GM12878 (cell line): Measurements from ENCODE around the gene IPMK. TPM values are rescaled to one million over a fixed set of nuclear protein-coding genes. Genes with fewer than 3 reads are reported as not detected.

ENCODE experiments used
- ATAC-seq: fragments of 200-7000 bp; cut with Tn5 transposase; 3 replicates; pipeline ENCODE4 v1.9.1; 2020; ENCODE audit warnings: mild to moderate bottlenecking, moderate library complexity
- BruUV-seq: library from RNA; stranded (reverse); fragments of 400-500 nt; replicated peaks from 2 replicates; lab custom pipeline; 2021; lab: Mats Ljungman, UMichigan
- CTCF ChIA-PET: fragments of 300-600 bp; sonication (Branson Sonifier 250); formaldehyde crosslinking; extraction: SDS; loops from one replicate; lab custom pipeline; 2021; ENCODE audit warnings: inconsistent platforms; lab: Yijun Ruan, JAX
- POLR2A ChIA-PET: fragments of 350-600 bp; formaldehyde crosslinking; extraction: SDS; loops from one replicate; lab custom pipeline; 2021; ENCODE audit warnings: inconsistent platforms; lab: Charles Lee
- RAD21 ChIA-PET: fragments of 300-600 bp; sonication (Branson Sonifier 250); formaldehyde crosslinking; loops from one replicate; lab custom pipeline; 2023; ENCODE audit warnings: antibody characterized with exemption; ENCODE audit not compliant: unreplicated experiment; lab: Charles Lee
- SMC1A ChIA-PET: fragments of 300-600 bp; sonication (Branson Sonifier 250); formaldehyde crosslinking; loops from one replicate; lab custom pipeline; 2023; ENCODE audit not compliant: unreplicated experiment, uncharacterized antibody; lab: Charles Lee
- DNase-seq: peaks from one replicate; pipeline ENCODE4 v3.0.0-alpha.2; 2011; ENCODE audit warnings: low read depth, low spot score
- FAIRE-seq: peaks from 3 replicates; lab custom pipeline; 2011; peaks lifted over from hg19 to GRCh38; lab: Jason Lieb, UNC
- H2AFZ ChIP-seq: 2 replicates; pipeline ENCODE4 v1.6.0; 2011; ENCODE audit warnings: low read depth, low read length, control low read depth; ENCODE audit not compliant: control insufficient read depth
- H3K27ac ChIP-seq: 2 replicates; pipeline ENCODE4 v1.5.1; 2011; ENCODE audit warnings: control low read depth; ENCODE audit not compliant: control insufficient read depth, insufficient read depth
- H3K27me3 ChIP-seq, 2 experiments: replicated peaks in 1 of 2; 2 replicates each; pipeline versions ENCODE4 v1.6.0 to v1.6.1; 2011; ENCODE audit warnings: low read length in 1 of 2; ENCODE audit not compliant: control insufficient read depth in 2 of 2, insufficient read depth in 2 of 2
- H3K36me3 ChIP-seq, 2 experiments: 2 replicates each; pipeline ENCODE4 v1.5.1; 2011; ENCODE audit warnings: low read length in 1 of 2; ENCODE audit not compliant: control insufficient read depth in 2 of 2, insufficient read depth in 2 of 2
- H3K4me1 ChIP-seq: 2 replicates; pipeline ENCODE4 v1.6.1; 2011; ENCODE audit warnings: mild to moderate bottlenecking, low read length, moderate library complexity, mixed read lengths; ENCODE audit not compliant: control insufficient read depth, insufficient read depth
- H3K4me2 ChIP-seq: 2 replicates; pipeline ENCODE4 v1.6.0; 2011; ENCODE audit warnings: control low read depth; ENCODE audit not compliant: control insufficient read depth, insufficient read depth
- H3K4me3 ChIP-seq: fragments of 200-600 bp; sonication (generic); 2 replicates; pipeline ENCODE4 v1.5.1; 2016
- H3K79me2 ChIP-seq: 2 replicates; pipeline ENCODE4 v1.6.0; 2011; ENCODE audit warnings: low read length; ENCODE audit not compliant: control insufficient read depth, insufficient read depth
- H3K9ac ChIP-seq: 2 replicates; pipeline ENCODE4 v1.8.0; 2011; ENCODE audit warnings: low read length, control low read depth, mixed read lengths; ENCODE audit not compliant: control insufficient read depth, insufficient read depth
- H3K9me3 ChIP-seq: replicated peaks from 3 replicates; pipeline ENCODE4 v1.5.1; 2011; ENCODE audit warnings: mild to moderate bottlenecking, low read length; ENCODE audit not compliant: control insufficient read depth, insufficient read depth
- H4K20me1 ChIP-seq: 2 replicates; pipeline ENCODE4 v1.6.0; 2011; ENCODE audit not compliant: control insufficient read depth, insufficient read depth
- CREB1 ChIP-seq: IDR thresholded peaks from 2 replicates; pipeline ENCODE4 v1.6.1; 2012; ENCODE audit warnings: low read depth, mild to moderate bottlenecking, inconsistent platforms
- EGR1 ChIP-seq, 2 experiments: IDR thresholded peaks; 1 replicate in 1 of 2; 2 replicates in 1 of 2; pipeline ENCODE4 v1.6.1; 2011 to 2012; ENCODE audit warnings: low read depth in 2 of 2, low read length in 2 of 2, borderline replicate concordance in 1 of 2, mild to moderate bottlenecking in 1 of 2, moderate library complexity in 1 of 2
- IRF4 ChIP-seq: IDR thresholded peaks from 2 replicates; pipeline ENCODE4 v1.6.1; 2011; ENCODE audit warnings: low read depth, low read length
- KAT2A ChIP-seq: conservative IDR thresholded peaks from 2 replicates; pipeline ENCODE4 v1.6.1; 2011; ENCODE audit warnings: low read depth, low read length; ENCODE audit not compliant: control insufficient read depth
- MYB ChIP-seq: fragments of 150-350 bp; IDR thresholded peaks from 2 replicates; pipeline ENCODE4 v1.6.1; 2014; ENCODE audit warnings: mild to moderate bottlenecking, low read depth, low read length, borderline replicate concordance
- MYC ChIP-seq: IDR thresholded peaks from 2 replicates; pipeline ENCODE4 v1.6.1; 2011; ENCODE audit warnings: mild to moderate bottlenecking, low read length, moderate library complexity, inconsistent platforms; ENCODE audit not compliant: insufficient read depth, insufficient replicate concordance, insufficient read length, severe bottlenecking
- POLR2AphosphoS5 ChIP-seq: IDR thresholded peaks from 2 replicates; pipeline ENCODE4 v1.6.1; 2011; ENCODE audit warnings: mild to moderate bottlenecking, low read length, inconsistent platforms
- SMAD5 ChIP-seq: IDR thresholded peaks from 2 replicates; pipeline ENCODE4 v1.6.1; 2016; ENCODE audit warnings: antibody characterized with exemption, low read depth
- ZNF207 ChIP-seq: fragments of 450-650 bp; IDR thresholded peaks from 2 replicates; pipeline ENCODE4 v1.6.1; 2014; ENCODE audit warnings: antibody characterized with exemption, mild to moderate bottlenecking, borderline replicate concordance
- ZNF217 ChIP-seq: fragments of 450-650 bp; IDR thresholded peaks from 2 replicates; pipeline ENCODE4 v1.6.1; 2017; ENCODE audit warnings: antibody characterized with exemption, mild to moderate bottlenecking
- WGBS: methylation state at CpG from one replicate; pipeline ENCODE4 v1.1.6; 2016; ENCODE audit warnings: low lambda C conversion rate; ENCODE audit not compliant: insufficient replicate concordance, insufficient coverage; ENCODE audit errors: missing lambda C conversion rate; 5-methylcytosine and 5-hydroxymethylcytosine counted together
- in situ Hi-C: fragments of 300-500 bp; cut with MboI; formaldehyde crosslinking; loops from 9 replicates; pipeline ENCODE4 v1.14.3; 2018; ENCODE audit warnings: mixed read lengths
- intact Hi-C: fragments of 100-400 bp; cut with micrococcal nuclease; formaldehyde crosslinking; loops from one replicate; pipeline ENCODE4 v1.14.2; 2022; ENCODE audit not compliant: unreplicated experiment
- polyA plus RNA-seq, 11 experiments: library from polyadenylated mRNA; depleted of rRNA in 4 of 11; unstranded in 6 of 11; stranded (reverse) in 5 of 11; fragments of >200 nt; fragmentation: Nextera tagmentation in 4 of 11; fragmentation: Illumina TruSeq in 1 of 11; extraction: Ambion mirVana in 4 of 11; extraction: Trizol in 1 of 11; gene quantifications; 1 replicate in 1 of 11; 2 replicates in 10 of 11; pipeline versions ENCODE4 v1.2.1 to v1.2.3, GENCODE V29; 2011 to 2016; ENCODE audit warnings: inconsistent platforms in 2 of 11, missing spikeins in 2 of 11, low read depth in 1 of 11
- total RNA-seq, 4 experiments: library from RNA; depleted of rRNA in 3 of 4; stranded (reverse); fragments of >200 nt in 3 of 4; fragmentation: Illumina TruSeq in 1 of 4; extraction: Trizol in 1 of 4; gene quantifications; 2 replicates each; pipeline versions ENCODE4 v1.2.1 to v1.2.3, GENCODE V29; 2013 to 2021
- TF ChIP-seq, protein P1 (sequence below): fragments of 150-350 bp; IDR thresholded peaks from 2 replicates; pipeline ENCODE4 v1.6.1; 2014; ENCODE audit warnings: mild to moderate bottlenecking, low read depth, low read length
- TF ChIP-seq, protein P2 (sequence below): fragments of 450-650 bp; IDR thresholded peaks from 2 replicates; pipeline ENCODE4 v1.6.1; 2017; ENCODE audit warnings: mild to moderate bottlenecking, low read depth, inconsistent platforms; ENCODE audit not compliant: poor library complexity, severe bottlenecking

Gene IPMK
- total and polyA plus RNA-seq, 10 of the 15 experiments (the other 5 are each of a cell fraction or from before 2014, with no cell fraction given): 0.84 to 7.5 (median 3.6) TPM

DNA sequence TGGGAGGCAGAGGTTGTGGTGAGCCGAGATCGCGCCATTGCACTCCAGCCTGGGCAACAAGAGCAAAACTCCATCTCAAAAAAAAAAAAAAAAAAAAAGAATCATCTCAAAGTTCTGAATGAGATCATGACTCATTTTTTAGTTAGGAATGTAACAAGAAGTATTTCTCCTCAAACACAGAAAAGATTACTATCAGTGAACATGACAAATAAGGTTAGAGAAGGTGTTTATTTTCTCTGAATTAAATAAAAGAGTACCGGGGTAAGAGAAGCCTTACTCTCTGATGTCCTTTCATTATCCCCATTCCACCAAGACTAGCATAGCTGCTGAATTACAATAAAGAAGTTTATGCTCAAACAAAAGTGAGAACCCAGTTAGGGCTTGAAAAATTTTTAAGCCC lies 50.1 kb downstream of the IPMK start:
- ChIA-PET CTCF (no interaction called here), RAD21 (no interaction called here), POLR2A (no interaction called here), SMC1A (no interaction called here)
- H3K4me3 ChIP-seq: no peak overlapping the region
- intact Hi-C loops (no loop called here), in situ Hi-C loops (no loop called here)
- no peak for ATAC-seq
- no peak overlapping the region for H3K27ac ChIP-seq
- no TSS peak for BruUV-seq
- no peaks in the 10 kb centered on the region for H3K9me3 ChIP-seq
- H3K4me2 ChIP-seq: no peak overlapping the region
- H3K4me1 ChIP-seq: no peaks in the 10 kb centered on the region
- TF ChIP-seq MYC: no peak
- no peaks in the 10 kb centered on the region for H3K79me2 ChIP-seq
- FAIRE-seq: no peak
- WGBS: 95% methylated on average over 1 of the region's 4 CpGs
- peaks cover 2 to 9% of the 10 kb centered on the region in 2 experiments; a peak in 3 of 4 replicates for H3K36me3 ChIP-seq
- no peak for DNase-seq
- H2AFZ ChIP-seq: no peak overlapping the region
- no peak overlapping the region for H3K9ac ChIP-seq
- no peaks in the 10 kb centered on the region for H4K20me1 ChIP-seq
- no peaks in the 10 kb centered on the region for H3K27me3 ChIP-seq

DNA sequence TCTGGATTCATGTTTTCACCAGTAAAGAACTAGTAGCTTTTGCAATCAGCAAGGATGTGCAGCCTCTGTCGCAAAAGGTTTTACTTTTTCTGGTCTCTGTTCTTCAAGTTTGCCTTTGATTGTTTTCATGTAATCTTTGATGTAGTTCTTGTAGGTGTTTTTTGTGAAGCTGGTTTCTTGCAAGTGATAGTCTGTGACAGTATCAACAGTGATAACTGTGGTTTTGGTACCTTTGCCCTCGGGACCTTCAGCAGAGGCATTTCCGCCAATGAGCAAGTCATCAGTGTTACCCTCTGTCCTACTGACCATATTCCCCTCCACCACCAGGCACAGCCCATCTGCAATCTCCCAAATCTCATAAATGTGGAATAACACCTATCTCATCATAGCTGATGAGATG lies 55.1 kb downstream of the IPMK start:
- Histone ChIP-seq H2AFZ (no peak overlapping the region), H3K4me3 (no peak overlapping the region), H3K27ac (no peak overlapping the region), H3K4me2 (no peak overlapping the region), H3K36me3 (peaks cover 7 to 17% of the 10 kb centered on the region in 2 experiments), H3K79me2 (no peaks in the 10 kb centered on the region), H3K27me3 (no peaks in the 10 kb centered on the region)
- no TSS peak for BruUV-seq
- in situ Hi-C loops: no loop called here
- ChIA-PET SMC1A (no interaction called here), CTCF (interaction anchor here (0.8 to 2.1 kb wide), 3 partner anchors 20 to 79 kb away, joined by 3 to 6 read pairs (median 3); no protein-coding TSS in a partner anchor)
- TF ChIP-seq, protein P1, sequence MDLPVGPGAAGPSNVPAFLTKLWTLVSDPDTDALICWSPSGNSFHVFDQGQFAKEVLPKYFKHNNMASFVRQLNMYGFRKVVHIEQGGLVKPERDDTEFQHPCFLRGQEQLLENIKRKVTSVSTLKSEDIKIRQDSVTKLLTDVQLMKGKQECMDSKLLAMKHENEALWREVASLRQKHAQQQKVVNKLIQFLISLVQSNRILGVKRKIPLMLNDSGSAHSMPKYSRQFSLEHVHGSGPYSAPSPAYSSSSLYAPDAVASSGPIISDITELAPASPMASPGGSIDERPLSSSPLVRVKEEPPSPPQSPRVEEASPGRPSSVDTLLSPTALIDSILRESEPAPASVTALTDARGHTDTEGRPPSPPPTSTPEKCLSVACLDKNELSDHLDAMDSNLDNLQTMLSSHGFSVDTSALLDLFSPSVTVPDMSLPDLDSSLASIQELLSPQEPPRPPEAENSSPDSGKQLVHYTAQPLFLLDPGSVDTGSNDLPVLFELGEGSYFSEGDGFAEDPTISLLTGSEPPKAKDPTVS: no peak
- TF ChIP-seq POLR2AphosphoS5 (no peak), SMAD5 (no peak), ZNF207 (no peak), MYB (no peak), CREB1 (no peak), KAT2A (no peak), ZNF217 (no peak), IRF4 (no peak), EGR1 (IDR thresholded peaks at IDR 0.05; ENCODE audit: borderline replicate concordance in 1 of 2, low read depth in 2 of 2, low read length in 2 of 2) (no peak)
- TF ChIP-seq, protein P2, sequence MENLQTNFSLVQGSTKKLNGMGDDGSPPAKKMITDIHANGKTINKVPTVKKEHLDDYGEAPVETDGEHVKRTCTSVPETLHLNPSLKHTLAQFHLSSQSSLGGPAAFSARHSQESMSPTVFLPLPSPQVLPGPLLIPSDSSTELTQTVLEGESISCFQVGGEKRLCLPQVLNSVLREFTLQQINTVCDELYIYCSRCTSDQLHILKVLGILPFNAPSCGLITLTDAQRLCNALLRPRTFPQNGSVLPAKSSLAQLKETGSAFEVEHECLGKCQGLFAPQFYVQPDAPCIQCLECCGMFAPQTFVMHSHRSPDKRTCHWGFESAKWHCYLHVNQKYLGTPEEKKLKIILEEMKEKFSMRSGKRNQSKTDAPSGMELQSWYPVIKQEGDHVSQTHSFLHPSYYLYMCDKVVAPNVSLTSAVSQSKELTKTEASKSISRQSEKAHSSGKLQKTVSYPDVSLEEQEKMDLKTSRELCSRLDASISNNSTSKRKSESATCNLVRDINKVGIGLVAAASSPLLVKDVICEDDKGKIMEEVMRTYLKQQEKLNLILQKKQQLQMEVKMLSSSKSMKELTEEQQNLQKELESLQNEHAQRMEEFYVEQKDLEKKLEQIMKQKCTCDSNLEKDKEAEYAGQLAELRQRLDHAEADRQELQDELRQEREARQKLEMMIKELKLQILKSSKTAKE: no peak
- TF ChIP-seq, all 136 proteins: peak for 0
- FAIRE-seq (no peak), ATAC-seq (no peak), DNase-seq (no peak)
- no peaks in the 10 kb centered on the region for H3K4me1 ChIP-seq
- intact Hi-C loops: no loop called here
- no peaks in the 10 kb centered on the region for H4K20me1 ChIP-seq
- WGBS: 100% methylated on average over 3 of the region's 3 CpGs
- no peaks in the 10 kb centered on the region; the same call in 2 of the 3 replicates for H3K9me3 ChIP-seq
- ChIA-PET POLR2A (no interaction called here), RAD21 (interaction anchor here (1.1 kb wide), 1 partner anchor 78 kb away, joined by 4 read pairs; no protein-coding TSS in a partner anchor)
- H3K9ac ChIP-seq: no peak overlapping the region
